GM20000 (cell line): ENCODE results near the gene TFRC.
"Not testable (repeated sequence)": the region's sequence is repeated elsewhere in the genome, so short reads cannot be mapped to it uniquely, and the experiment has no call there.

Experiments used
- DNase-seq: peaks from one replicate; pipeline ENCODE4 v3.0.0; 2012; ENCODE audit warnings: low spot score
- CTCF ChIP-seq: IDR thresholded peaks from 2 replicates; pipeline ENCODE4 v1.5.1; 2012; ENCODE audit warnings: mild to moderate bottlenecking, control low read depth; ENCODE audit errors: extremely low read depth, missing control alignments

The TFRC gene

GRCh38 chr3:196007744-196008335, 74.0 kb downstream of the TFRC start:
- no peak for DNase-seq
- no peak for TF ChIP-seq CTCF

DNA sequence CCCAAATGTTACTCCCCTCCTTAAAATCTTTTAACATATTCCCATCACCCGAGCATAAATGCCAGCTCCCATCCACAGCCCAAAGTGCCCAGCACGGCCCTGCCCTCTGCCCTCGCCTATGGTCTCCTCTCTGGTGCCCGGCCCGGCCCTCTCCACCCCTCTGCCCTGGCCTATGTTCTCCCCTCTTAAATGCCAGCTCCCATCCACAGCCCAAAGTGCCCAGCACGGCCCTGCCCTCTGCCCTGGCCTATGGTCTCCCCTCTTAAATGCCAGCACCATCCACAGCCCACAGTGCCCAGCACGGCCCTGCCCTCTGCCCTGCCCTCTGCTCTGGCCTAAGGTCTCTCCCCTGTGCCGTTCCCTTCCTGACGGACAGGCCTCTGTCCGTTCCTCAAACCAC, 76.6 kb downstream of the TFRC start:
- DNase-seq = not testable (repeated sequence)

DNA sequence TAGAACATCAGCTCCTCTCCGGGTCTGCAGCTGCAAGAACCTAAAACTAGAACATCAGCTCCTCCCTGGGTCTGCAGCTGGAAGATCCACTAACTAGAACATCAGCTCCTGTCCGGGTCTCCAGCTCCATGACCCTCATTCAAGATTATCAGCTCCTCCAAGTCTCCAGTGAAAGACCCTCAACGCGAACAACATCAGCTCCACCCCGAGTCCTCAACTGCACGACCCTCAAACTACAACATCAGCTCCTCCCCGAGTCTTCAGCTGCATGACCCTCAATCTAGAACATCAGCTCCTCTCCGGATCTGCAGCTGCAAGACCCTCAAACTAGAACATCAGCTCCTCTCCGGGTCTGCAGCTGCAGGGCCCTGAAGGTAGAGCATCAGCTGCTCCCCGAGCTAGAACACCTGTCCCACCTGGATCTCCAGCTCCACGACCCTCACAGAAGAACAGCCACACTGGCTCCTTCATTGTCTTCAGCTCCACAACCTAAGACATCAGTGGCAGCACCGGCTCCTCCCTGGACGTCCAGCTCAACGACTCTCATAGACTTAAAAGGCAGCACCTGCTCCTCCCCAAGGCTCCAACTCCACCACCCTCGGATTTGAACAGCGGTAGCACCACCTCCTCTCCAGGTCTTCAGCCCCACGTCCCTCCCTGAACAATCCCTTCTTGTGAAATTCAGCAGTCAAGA, 77.4 kb downstream of the TFRC start:
- DNase-seq = not testable (repeated sequence)

DNA sequence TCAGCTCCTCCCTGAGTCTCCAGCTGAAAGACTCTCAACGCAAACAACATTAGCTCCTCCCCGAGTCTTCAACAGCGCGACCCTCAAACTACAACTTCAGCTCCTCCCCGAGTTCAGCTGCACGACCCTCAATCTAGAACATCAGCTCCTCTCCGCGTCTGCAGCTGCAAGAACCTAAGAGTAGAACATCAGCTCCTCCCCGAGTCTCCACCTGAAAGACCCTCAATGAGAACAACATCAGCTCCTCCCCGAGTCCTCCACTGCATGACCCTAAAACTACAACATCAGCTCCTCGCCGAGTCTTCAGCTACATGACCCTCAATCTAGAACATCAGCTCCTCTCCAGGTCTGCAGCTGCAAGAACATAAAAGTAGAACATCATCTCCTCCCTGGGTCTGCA, 78.3 kb downstream of the TFRC start:
- no peak for TF ChIP-seq CTCF

DNA sequence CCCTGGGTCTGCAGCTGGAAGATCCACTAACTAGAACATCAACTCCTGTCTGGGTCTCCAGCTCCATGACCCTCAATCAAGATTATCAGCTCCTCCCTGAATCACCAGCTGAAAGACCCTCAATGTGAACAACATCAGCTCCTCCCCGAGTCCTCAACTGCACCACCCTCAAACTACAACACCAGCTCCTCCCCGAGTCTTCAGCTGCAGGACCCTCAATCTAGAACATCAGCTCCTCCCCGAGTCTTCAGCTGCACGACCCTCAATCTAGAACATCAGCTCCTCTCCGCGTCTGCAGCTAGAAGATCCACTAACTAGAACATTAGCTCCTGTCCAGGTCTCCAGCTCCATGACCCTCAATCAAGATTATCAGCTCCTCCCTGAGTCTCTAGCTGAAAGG, 79.2 kb downstream of the TFRC start:
- DNase-seq = not testable (repeated sequence)

More for the DNA sequence above, 78.3 kb downstream of the TFRC start:
- no peak for DNase-seq

DNA sequence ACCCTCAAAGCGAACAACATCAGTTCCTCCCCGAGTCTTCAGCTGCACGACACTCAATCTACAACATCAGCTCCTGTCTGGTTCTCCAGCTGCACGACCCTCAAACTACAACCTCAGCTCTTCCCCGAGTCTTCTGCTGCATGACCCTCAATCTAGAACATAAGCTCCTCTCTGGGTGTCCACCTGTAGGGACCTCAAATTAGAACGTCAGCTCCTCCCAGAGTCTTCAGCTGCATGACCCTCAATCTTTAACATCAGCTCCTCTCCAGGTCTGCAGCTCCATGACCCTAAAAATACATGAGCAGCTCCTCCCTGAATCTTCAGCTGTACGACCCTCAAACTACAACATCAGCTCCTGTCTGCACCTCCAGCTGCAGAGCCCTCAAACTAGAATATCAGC, 80.7 kb downstream of the TFRC start:
- not testable (repeated sequence) for DNase-seq

GRCh38 chr3:196000360-196000950, 81.4 kb downstream of the TFRC start:
- not testable (repeated sequence) for DNase-seq

DNA sequence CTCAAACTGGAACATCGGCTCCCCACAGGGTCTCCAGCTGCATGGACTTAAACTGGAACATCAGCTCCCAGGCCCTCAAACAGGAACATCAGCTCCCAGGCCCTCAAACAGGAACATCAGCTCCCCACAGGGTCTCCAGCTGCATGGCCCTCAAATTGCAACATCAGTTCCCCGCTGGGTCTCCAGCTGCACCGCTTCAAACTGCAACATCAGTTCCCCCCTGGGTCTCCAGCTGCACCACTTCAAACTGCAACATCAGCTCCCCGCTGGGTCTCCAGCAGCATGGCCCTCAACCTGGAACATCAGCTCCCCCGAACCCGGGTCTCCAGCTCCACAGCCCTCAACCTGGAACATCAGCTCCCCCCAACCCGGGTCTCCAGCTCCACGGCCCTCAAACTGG, 82.0 kb downstream of the TFRC start:
- DNase-seq = no peak

More for the DNA sequence above, 82.0 kb downstream of the TFRC start:
- TF ChIP-seq CTCF = no peak
